ENCODE data around the gene NOX5. TPM values are rescaled to one million over a fixed set of nuclear protein-coding genes. Genes with fewer than 3 reads are reported as not detected.
"Not testable (repeated sequence)": the region's sequence is repeated elsewhere in the genome, so short reads cannot be mapped to it uniquely, and the experiment has no call there.

The NOX5 gene
- total and polyA plus RNA-seq, 5 experiments from 2014 or later, result 0.05 TPM; not detected in 3

GRCh38 chr15:69055251-69055650 is 40.8 kb downstream of the NOX5 start:
- Mint-ChIP-seq H3K4me3 (no peak overlapping the region), H3K4me1 (peaks cover under 1 to 16% (median 15%) of the 10 kb centered on the region in 4 donors), H3K27me3 (peaks cover 5 to 32% (median 13%) of the 10 kb centered on the region in 5 donors), H3K27ac (no peak overlapping the region), H3K9me3 (no peaks in the 10 kb centered on the region), H3K36me3 (no peaks in the 10 kb centered on the region)
- no peak for DNase-seq
- no peak for ATAC-seq
- POLR2A ChIA-PET, result no interaction called here

DNA sequence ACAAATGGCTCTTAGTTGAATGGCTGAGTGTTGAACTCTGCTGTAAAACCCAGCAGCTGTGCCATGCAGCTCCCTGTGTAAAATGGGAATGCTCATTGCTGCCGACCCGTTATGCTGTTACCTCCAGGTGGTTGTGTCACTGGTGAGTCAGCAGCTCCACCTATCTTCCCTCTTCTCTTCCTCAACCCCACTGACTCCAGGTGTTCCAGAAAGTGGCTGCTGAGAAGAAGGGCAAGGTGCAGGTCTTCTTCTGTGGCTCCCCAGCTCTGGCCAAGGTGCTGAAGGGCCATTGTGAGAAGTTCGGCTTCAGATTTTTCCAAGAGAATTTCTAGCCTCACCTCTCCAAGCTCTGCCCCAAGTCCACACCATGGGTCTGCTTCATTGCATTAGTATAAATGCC is 41.9 kb downstream of the NOX5 start:
- DNase-seq (no peak), ATAC-seq (no peak)
- Mint-ChIP-seq H3K4me3 (no peak overlapping the region), H3K27ac (no peak overlapping the region), H3K27me3 (peaks cover 5 to 26% (median 13%) of the 10 kb centered on the region in 5 donors), H3K36me3 (no peaks in the 10 kb centered on the region), H3K9me3 (no peaks in the 10 kb centered on the region), H3K4me1 (peaks cover 2 to 25% (median 24%) of the 10 kb centered on the region in 4 donors)
- POLR2A ChIA-PET, result no interaction called here

DNA sequence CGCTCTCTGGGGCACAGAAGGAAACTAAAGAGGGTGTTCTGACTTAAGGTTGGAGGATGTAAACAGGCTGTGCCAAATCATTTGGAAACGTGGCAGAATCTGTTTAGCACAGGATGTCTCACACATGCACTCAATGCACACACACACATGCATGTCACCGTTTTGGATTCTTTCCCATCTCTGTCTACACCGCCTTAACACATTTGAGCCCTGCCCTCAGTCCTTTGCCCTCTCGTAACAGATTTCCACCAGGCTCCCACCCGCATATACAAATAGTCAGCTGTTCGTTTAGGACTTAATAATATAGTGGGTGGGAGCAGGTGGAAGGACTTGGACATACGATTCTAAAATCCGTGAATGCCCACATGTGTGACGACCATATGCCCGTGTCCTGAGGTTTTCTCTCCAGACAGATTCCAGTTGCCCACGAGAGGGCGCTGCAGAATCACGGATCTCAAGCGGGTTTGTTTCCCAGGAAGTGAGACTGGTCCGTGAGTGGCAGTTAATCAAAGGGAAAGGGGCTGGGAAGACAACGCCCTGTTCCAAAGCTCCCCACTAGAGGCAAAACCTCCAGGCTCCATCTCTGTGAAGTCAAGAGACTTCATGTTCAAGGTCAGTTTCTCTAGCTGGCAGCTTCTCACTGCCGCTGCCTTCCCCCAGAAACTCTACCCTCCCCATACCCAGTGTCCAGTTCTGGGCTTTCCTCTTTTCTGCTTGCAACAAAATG is 44.5 kb downstream of the NOX5 start:
- H3K4me3 Mint-ChIP-seq, result peak overlapping the region in 7 of 10 donors; percentile 23 to 52 (median 41)
- no peaks in the 10 kb centered on the region for H3K36me3 Mint-ChIP-seq
- H3K27ac Mint-ChIP-seq, result peak overlapping the region in 7 of 10 donors; percentile 37 to 81 (median 72)
- no peaks in the 10 kb centered on the region for H3K9me3 Mint-ChIP-seq
- DNase-seq (peak; percentile 42 to 86 (median 64)), ATAC-seq (peak; percentile 54 to 76)
- POLR2A ChIA-PET, result interaction anchor here (0.8 kb wide), 1 partner anchor 393 kb away, joined by 3 read pairs; the partner anchor contains the start of gene RPLP1
- peaks cover 5 to 29% (median 29%) of the 10 kb centered on the region in 4 donors for H3K4me1 Mint-ChIP-seq
- H3K27me3 Mint-ChIP-seq, result peaks cover 5 to 26% (median 12%) of the 10 kb centered on the region in 5 donors

DNA sequence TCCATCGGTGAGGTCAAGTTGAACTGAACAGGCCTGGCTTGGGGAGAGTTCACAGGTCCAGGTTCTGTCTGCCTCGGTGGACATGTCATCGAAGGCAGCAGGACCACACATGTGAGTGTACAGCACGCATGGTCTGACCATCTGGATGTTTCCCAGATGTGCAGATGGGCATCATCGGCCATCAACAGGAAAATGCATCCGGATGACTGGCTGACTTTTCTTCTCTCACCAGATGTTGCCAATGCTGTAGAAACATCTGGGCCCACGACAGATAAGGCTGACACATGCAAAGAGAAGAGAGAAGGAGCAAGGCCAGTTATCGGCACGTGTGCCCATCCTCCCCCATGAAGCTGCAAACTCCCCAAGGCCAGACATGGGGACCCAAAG is 45.1 kb downstream of the NOX5 start:
- peak overlapping the region in 8 of 10 donors; percentile 37 to 81 (median 72) for H3K27ac Mint-ChIP-seq
- ATAC-seq (no peak), DNase-seq (no peak)
- H3K36me3 Mint-ChIP-seq, result no peaks in the 10 kb centered on the region
- POLR2A ChIA-PET, result interaction anchor here (0.8 kb wide), 1 partner anchor 393 kb away, joined by 3 read pairs; the partner anchor contains the start of gene RPLP1
- peaks cover 2 to 22% (median 8%) of the 10 kb centered on the region in 5 donors for H3K27me3 Mint-ChIP-seq
- peak overlapping the region in 3 of 10 donors; percentile 24 to 52 (median 36) for H3K4me3 Mint-ChIP-seq
- peaks cover 5 to 29% (median 29%) of the 10 kb centered on the region in 4 donors for H3K4me1 Mint-ChIP-seq
- no peaks in the 10 kb centered on the region for H3K9me3 Mint-ChIP-seq

DNA sequence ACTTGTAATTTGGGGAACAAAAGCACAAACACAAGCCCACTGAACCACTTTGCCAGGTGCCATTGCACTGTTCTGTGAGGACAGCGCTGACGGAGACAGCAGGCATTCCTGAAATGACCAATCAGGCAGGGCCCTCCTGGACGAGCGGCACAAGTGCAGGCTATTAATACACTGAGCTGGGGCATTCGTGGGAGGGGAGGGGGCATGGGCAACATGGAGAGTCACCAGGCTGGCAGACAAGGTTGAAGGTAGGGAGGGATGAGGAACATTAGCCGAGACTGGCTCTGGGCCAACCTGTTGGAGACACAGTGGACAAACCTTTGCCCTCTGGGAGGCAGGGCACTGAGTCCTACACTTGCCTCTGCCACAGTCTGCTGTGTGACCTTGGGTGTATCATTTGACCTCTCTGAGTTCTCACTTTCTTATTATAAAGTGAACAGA is 45.6 kb downstream of the NOX5 start:
- Mint-ChIP-seq H3K27me3 (peaks cover 0 to 18% (median 6%) of the 10 kb centered on the region in 5 donors), H3K9me3 (no peaks in the 10 kb centered on the region), H3K4me3 (peak overlapping the region in 2 of 10 donors; percentile 11 to 24), H3K4me1 (peaks cover 5 to 29% (median 29%) of the 10 kb centered on the region in 4 donors), H3K36me3 (no peaks in the 10 kb centered on the region), H3K27ac (peak overlapping the region in 7 of 10 donors; percentile 27 to 89 (median 78))
- POLR2A ChIA-PET, result no interaction called here
- ATAC-seq (no peak), DNase-seq (no peak)

DNA sequence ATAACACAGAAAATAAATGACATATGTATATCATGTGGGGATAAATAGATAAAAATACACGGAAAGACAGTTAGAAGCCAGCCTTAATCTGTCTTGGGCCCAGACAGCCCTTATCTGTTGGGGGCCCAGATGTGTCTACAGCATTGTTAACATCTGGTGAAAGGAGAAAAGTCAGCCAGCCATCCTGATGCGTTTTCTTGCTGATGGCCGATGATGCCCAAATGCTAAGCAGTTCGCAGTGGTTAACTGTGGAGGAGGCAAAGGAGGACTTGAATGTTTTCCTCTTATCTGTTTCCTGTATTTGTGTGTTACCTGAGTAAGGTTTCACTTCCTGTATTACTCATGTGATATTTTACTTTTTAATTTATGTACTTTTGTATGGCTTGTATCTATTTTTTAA is 46.2 kb downstream of the NOX5 start:
- POLR2A ChIA-PET, result no interaction called here
- Mint-ChIP-seq H3K4me3 (peak overlapping the region in 2 of 10 donors; percentile 13 to 28), H3K36me3 (no peaks in the 10 kb centered on the region), H3K4me1 (peaks cover 5 to 29% (median 29%) of the 10 kb centered on the region in 4 donors), H3K9me3 (no peaks in the 10 kb centered on the region), H3K27ac (peak overlapping the region; percentile 60 to 89 (median 78)), H3K27me3 (peaks cover 0 to 14% (median 6%) of the 10 kb centered on the region in 5 donors)
- peak in 3 of 10 donors; percentile 9 to 16 (median 10) for DNase-seq
- peak; percentile 44 to 57 for ATAC-seq

- peak overlapping the region in 8 of 10 donors; percentile 66 to 86 (median 78) for H3K27ac Mint-ChIP-seq
- no peak for DNase-seq
- no peaks in the 10 kb centered on the region for H3K36me3 Mint-ChIP-seq
- no peak for ATAC-seq
- H3K27me3 Mint-ChIP-seq, result peaks cover 0 to 7% (median 4%) of the 10 kb centered on the region in 5 donors
- H3K4me3 Mint-ChIP-seq, result peak overlapping the region in 1 of 10 donors; percentile 5
- H3K9me3 Mint-ChIP-seq, result no peaks in the 10 kb centered on the region
- POLR2A ChIA-PET, result no interaction called here
- H3K4me1 Mint-ChIP-seq, result peaks cover 5 to 29% (median 29%) of the 10 kb centered on the region in 4 donors
Observed at GRCh38 chr15:69061414-69061842, 46.9 kb downstream of the NOX5 start.

- peaks cover 5 to 20% (median 20%) of the 10 kb centered on the region in 4 donors for H3K4me1 Mint-ChIP-seq
- no peaks in the 10 kb centered on the region for H3K36me3 Mint-ChIP-seq
- ATAC-seq (no peak), DNase-seq (no peak)
- no peak overlapping the region for H3K4me3 Mint-ChIP-seq
- peaks cover 0 to 3% (median 0%) of the 10 kb centered on the region in 9 donors for H3K9me3 Mint-ChIP-seq
- H3K27me3 Mint-ChIP-seq, result peaks cover 0 to 7% (median 3%) of the 10 kb centered on the region in 5 donors
- POLR2A ChIA-PET, result no interaction called here
- peak overlapping the region in 1 of 10 donors; percentile 87 for H3K27ac Mint-ChIP-seq
Observed at GRCh38 chr15:69064649-69065048, 50.2 kb downstream of the NOX5 start.

DNA sequence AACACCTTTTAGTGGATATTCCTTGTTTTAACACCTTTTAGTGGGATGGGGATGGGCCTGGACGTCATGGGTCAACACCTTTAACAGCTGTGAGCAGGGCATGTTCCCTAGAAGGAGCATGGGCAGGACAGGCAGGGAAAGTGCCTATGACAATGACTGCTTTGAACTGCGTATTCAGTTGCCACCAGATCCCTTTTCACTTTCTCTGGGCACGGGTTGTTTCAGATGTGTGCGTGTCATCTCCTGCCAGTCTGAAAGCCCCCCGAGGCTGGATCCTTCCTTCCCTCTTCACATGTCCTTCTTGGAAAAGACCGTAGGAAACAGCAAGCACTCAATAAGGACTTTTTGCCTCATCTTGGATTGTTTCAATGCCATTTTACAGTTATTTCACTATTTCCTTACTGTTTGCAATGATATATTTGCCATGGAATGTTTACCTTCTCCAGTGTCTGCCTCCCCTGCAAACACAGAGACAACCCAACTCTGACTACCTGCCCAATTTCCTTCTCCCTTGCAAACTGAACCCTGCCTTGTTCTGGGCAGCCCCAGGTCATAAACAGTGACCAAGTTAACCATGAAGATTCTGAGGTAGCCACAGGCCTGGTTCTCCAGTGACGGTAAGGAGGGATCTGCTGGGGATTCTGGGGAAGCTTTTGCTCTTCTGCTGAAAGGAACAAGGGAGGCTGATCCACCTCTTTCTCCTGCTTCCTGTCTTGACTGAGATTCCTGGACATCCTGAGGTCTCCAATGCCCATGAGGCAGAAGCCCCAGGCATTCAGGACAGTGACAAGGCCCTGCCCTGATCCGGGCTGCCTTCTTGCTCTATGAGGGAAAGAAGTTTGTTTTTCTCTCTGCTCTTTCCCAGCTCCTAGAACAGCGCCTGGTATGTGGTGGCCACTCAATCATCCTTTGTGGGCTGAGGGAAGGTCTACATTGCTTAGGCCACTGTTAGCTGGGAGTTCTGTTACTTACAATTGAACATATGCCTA is 51.8 kb downstream of the NOX5 start:
- POLR2A ChIA-PET, result no interaction called here
- Mint-ChIP-seq H3K36me3 (peaks cover 0 to 3% (median 0%) of the 10 kb centered on the region in 3 donors), H3K27ac (no peak overlapping the region), H3K27me3 (peaks cover 3 to 16% (median 11%) of the 10 kb centered on the region in 5 donors), H3K4me3 (no peak overlapping the region), H3K9me3 (peaks cover 0 to 7% (median 0%) of the 10 kb centered on the region in 9 donors), H3K4me1 (peaks cover 3 to 6% (median 5%) of the 10 kb centered on the region in 4 donors)
- ATAC-seq, result no peak
- DNase-seq, result no peak

DNA sequence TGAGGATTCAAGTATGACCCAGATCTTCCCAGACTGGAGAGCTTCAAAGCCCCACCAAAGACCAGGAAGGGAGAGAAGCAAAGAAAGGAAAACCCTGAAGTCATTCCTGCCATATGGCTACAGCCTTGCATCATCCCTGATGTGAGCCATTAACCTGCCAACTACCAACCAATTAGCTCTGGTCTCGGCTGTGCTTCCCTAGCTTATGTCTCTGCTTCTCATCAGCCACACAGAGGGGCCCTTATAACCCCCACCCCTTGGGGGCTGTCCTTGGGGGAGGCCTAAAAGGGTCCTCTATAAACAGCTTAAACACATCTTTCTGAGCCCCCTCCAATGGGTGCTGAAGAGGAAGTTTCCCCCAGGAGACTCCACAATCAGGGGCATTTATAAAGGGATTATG is 52.8 kb downstream of the NOX5 start:
- no peak overlapping the region for H3K4me3 Mint-ChIP-seq
- peaks cover 0 to 7% (median 0%) of the 10 kb centered on the region in 9 donors for H3K9me3 Mint-ChIP-seq
- H3K36me3 Mint-ChIP-seq, result peaks cover 0 to 3% (median 0%) of the 10 kb centered on the region in 3 donors
- peaks cover 0 to 2% (median 0%) of the 10 kb centered on the region in 4 donors for H3K4me1 Mint-ChIP-seq
- ATAC-seq (no peak), DNase-seq (no peak)
- no peak overlapping the region for H3K27ac Mint-ChIP-seq
- POLR2A ChIA-PET, result no interaction called here
- H3K27me3 Mint-ChIP-seq, result peaks cover 4 to 26% (median 18%) of the 10 kb centered on the region in 5 donors

- peaks cover 0 to 3% (median 0%) of the 10 kb centered on the region in 3 donors for H3K36me3 Mint-ChIP-seq
- no peaks in the 10 kb centered on the region for H3K4me1 Mint-ChIP-seq
- no peak overlapping the region for H3K4me3 Mint-ChIP-seq
- peaks cover 6 to 34% (median 19%) of the 10 kb centered on the region in 5 donors for H3K27me3 Mint-ChIP-seq
- no peak overlapping the region for H3K27ac Mint-ChIP-seq
- no peak for ATAC-seq
- DNase-seq, result no peak
- H3K9me3 Mint-ChIP-seq, result peaks cover 0 to 7% (median 0%) of the 10 kb centered on the region in 9 donors
- POLR2A ChIA-PET, result no interaction called here
Observed at GRCh38 chr15:69068157-69068556, 53.7 kb downstream of the NOX5 start.

DNA sequence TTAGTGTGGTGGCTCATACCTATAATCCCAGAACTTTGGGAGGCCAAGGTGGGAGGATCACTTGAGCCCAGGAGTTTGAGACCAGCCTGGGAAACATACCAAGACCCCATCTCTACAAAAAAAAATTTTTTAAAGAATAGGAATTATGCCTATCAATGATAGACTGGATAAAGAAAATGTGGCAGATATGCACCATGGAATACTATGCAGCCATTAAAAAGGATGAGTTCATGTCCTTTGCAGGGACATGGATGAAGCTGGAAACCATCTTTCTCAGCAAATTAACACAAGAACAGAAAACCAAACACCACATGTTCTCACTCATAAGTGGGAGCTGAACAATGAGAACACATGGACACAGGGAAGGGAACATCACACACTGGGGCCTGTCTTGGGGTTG is 54.8 kb downstream of the NOX5 start:
- ATAC-seq, H3K36me3 Mint-ChIP-seq, H3K9me3 Mint-ChIP-seq, H3K27ac Mint-ChIP-seq, POLR2A ChIA-PET, DNase-seq, H3K4me3 Mint-ChIP-seq: not testable (repeated sequence)
- Mint-ChIP-seq H3K27me3 (peaks cover 17 to 45% (median 24%) of the 10 kb centered on the region in 5 donors), H3K4me1 (peaks cover 4 to 10% (median 6%) of the 10 kb centered on the region in 4 donors)
